H1 (cell line): ENCODE data around the gene GPC6. TPM values are rescaled to one million over a fixed set of nuclear protein-coding genes. Genes with fewer than 3 reads are reported as not detected.

Experiments used
- CTCF ChIA-PET: fragments of 300-600 bp; sonication (Branson Sonifier 250); formaldehyde crosslinking; loops from one replicate; lab custom pipeline; 2021; ENCODE audit not compliant: partially characterized antibody; lab: Charles Lee
- POLR2A ChIA-PET: fragments of 300-600 bp; sonication (Branson Sonifier 250); formaldehyde crosslinking; loops from one replicate; lab custom pipeline; 2021; ENCODE audit warnings: inconsistent platforms; ENCODE audit not compliant: partially characterized antibody; lab: Charles Lee
- DNase-seq, 2 experiments: peaks; one replicate each; pipeline versions ENCODE4 v3.0.0 to v3.0.0-alpha.2; 2010 to 2022; ENCODE audit warnings: low spot score in 2 of 2, low read depth in 1 of 2, mixed read lengths in 1 of 2
- FAIRE-seq: peaks from 2 replicates; lab custom pipeline; 2011; peaks lifted over from hg19 to GRCh38; lab: Jason Lieb, UNC
- H2AFZ ChIP-seq: 2 replicates; pipeline ENCODE4 v1.8.1; 2012; ENCODE audit warnings: low read length, inconsistent platforms
- H2AK5ac ChIP-seq: 2 replicates; pipeline ENCODE4 v1.6.1; 2013; ENCODE audit warnings: low read depth, low read length
- H2BK120ac ChIP-seq: replicated peaks from 2 replicates; pipeline ENCODE3; 2013; ENCODE audit warnings: low read depth, low read length, inconsistent platforms
- H2BK12ac ChIP-seq: 2 replicates; pipeline ENCODE4 v1.6.1; 2013; ENCODE audit warnings: low read depth, low read length
- H2BK15ac ChIP-seq: 2 replicates; pipeline ENCODE4 v1.6.1; 2013; ENCODE audit warnings: low read length
- H2BK20ac ChIP-seq: 2 replicates; pipeline ENCODE4 v1.6.1; 2013; ENCODE audit warnings: low read length
- H2BK5ac ChIP-seq: 2 replicates; pipeline ENCODE4 v1.6.1; 2013; ENCODE audit warnings: low read depth, low read length
- H3K14ac ChIP-seq: 2 replicates; pipeline ENCODE4 v1.6.1; 2013; ENCODE audit warnings: inconsistent platforms; ENCODE audit not compliant: insufficient read length
- H3K18ac ChIP-seq: 2 replicates; pipeline ENCODE4 v1.6.1; 2013; ENCODE audit warnings: low read length; ENCODE audit errors: extremely low read depth
- H3K23ac ChIP-seq: 2 replicates; pipeline ENCODE4 v1.6.1; 2013; ENCODE audit warnings: inconsistent platforms; ENCODE audit not compliant: insufficient read length
- H3K23me2 ChIP-seq: 2 replicates; pipeline ENCODE4 v1.6.1; 2013; ENCODE audit warnings: low read depth, low read length
- H3K27ac ChIP-seq: 2 replicates; pipeline ENCODE4 v1.6.1; 2011; ENCODE audit warnings: low read depth, low read length, inconsistent platforms
- H3K27me3 ChIP-seq, 4 experiments: replicated peaks in 1 of 4; 1 replicate in 1 of 4; 2 replicates in 3 of 4; pipeline versions ENCODE4 v1.6.1 to v1.8.1; 2011 to 2013; ENCODE audit warnings: low read length in 3 of 4, mild to moderate bottlenecking in 3 of 4, inconsistent platforms in 2 of 4, mixed read lengths in 2 of 4, moderate library complexity in 1 of 4; ENCODE audit not compliant: control insufficient read depth in 3 of 4, insufficient read depth in 3 of 4; ENCODE audit errors: extremely low read depth in 1 of 4
- H3K36me3 ChIP-seq, 4 experiments: 2 replicates each; pipeline versions ENCODE4 v1.6.1 to v1.8.1; 2011 to 2013; ENCODE audit warnings: mild to moderate bottlenecking in 4 of 4, low read length in 3 of 4, moderate library complexity in 2 of 4, control low read depth in 1 of 4, inconsistent platforms in 1 of 4; ENCODE audit not compliant: insufficient read depth in 4 of 4, control insufficient read depth in 2 of 4
- H3K4ac ChIP-seq: replicated peaks from 2 replicates; pipeline ENCODE3; 2013; ENCODE audit warnings: low read length, low read depth, mixed read lengths, inconsistent platforms; ENCODE audit not compliant: insufficient read length
- H3K4me1 ChIP-seq, 4 experiments: replicated peaks in 1 of 4; 1 replicate in 1 of 4; 2 replicates in 3 of 4; pipeline versions ENCODE4 v1.6.1 to v1.8.1; 2011 to 2013; ENCODE audit warnings: low read length in 3 of 4, inconsistent platforms in 2 of 4, mixed read lengths in 1 of 4; ENCODE audit not compliant: insufficient read depth in 4 of 4, control insufficient read depth in 3 of 4
- H3K4me2 ChIP-seq, 2 experiments: 2 replicates each; pipeline versions ENCODE4 v1.6.1 to v1.8.1; 2011 to 2013; ENCODE audit warnings: low read depth in 2 of 2, low read length in 2 of 2, control low read depth in 1 of 2, inconsistent platforms in 1 of 2, mild to moderate bottlenecking in 1 of 2; ENCODE audit not compliant: insufficient read depth in 1 of 2
- H3K4me3 ChIP-seq, 4 experiments: fragments of 200-600, 300-600 bp in 1 of 4; sonication (generic), shearing (Covaris generic), sonication (Bioruptor Twin) in 1 of 4; 2 replicates each; pipeline versions ENCODE4 v1.5.1 to v1.8.1; 2011 to 2016; ENCODE audit warnings: low read length in 4 of 4, low read depth in 3 of 4, control low read depth in 2 of 4, inconsistent platforms in 2 of 4, mild to moderate bottlenecking in 2 of 4, mixed read lengths in 1 of 4, moderate library complexity in 1 of 4; ENCODE audit not compliant: insufficient read depth in 2 of 4; ENCODE audit errors: extremely low read depth in 1 of 4
- H3K56ac ChIP-seq: replicated peaks from 2 replicates; pipeline ENCODE3; 2013; ENCODE audit warnings: low read depth, mild to moderate bottlenecking, mixed read lengths, low read length, inconsistent platforms; ENCODE audit not compliant: insufficient read length
- H3K79me1 ChIP-seq: 2 replicates; pipeline ENCODE4 v1.6.1; 2013; ENCODE audit warnings: low read depth, low read length, control low read depth
- H3K79me2 ChIP-seq, 2 experiments: 2 replicates each; pipeline versions ENCODE4 v1.6.1 to v1.8.1; 2012 to 2013; ENCODE audit warnings: low read length in 2 of 2, mild to moderate bottlenecking in 2 of 2, inconsistent platforms in 1 of 2; ENCODE audit not compliant: insufficient read depth in 2 of 2, control insufficient read depth in 1 of 2
- H3K9ac ChIP-seq, 4 experiments: replicated peaks in 1 of 4; 1 replicate in 1 of 4; 2 replicates in 3 of 4; pipeline versions ENCODE4 v1.6.1 to v1.8.1; 2011 to 2013; ENCODE audit warnings: low read depth in 3 of 4, low read length in 3 of 4, control low read depth in 2 of 4, mild to moderate bottlenecking in 2 of 4, moderate library complexity in 2 of 4, inconsistent platforms in 1 of 4; ENCODE audit errors: extremely low read depth in 1 of 4
- H3K9me3 ChIP-seq, 2 experiments: 2 replicates each; pipeline versions ENCODE4 v1.6.1 to v1.8.1; 2012 to 2013; ENCODE audit warnings: mild to moderate bottlenecking in 2 of 2, moderate library complexity in 2 of 2, control low read depth in 1 of 2, inconsistent platforms in 1 of 2, low read depth in 1 of 2, low read length in 1 of 2, mixed read lengths in 1 of 2; ENCODE audit not compliant: insufficient read depth in 2 of 2
- H4K20me1 ChIP-seq, 2 experiments: replicated peaks in 1 of 2; 2 replicates each; pipeline versions ENCODE3 to v1.8.1; 2011 to 2013; ENCODE audit warnings: inconsistent platforms in 2 of 2, low read length in 2 of 2, mild to moderate bottlenecking in 1 of 2; ENCODE audit not compliant: insufficient read depth in 2 of 2, control insufficient read depth in 1 of 2
- H4K5ac ChIP-seq: 2 replicates; pipeline ENCODE4 v1.6.1; 2013; ENCODE audit warnings: low read length, low read depth, mixed read lengths, inconsistent platforms; ENCODE audit not compliant: insufficient read length
- H4K8ac ChIP-seq: 2 replicates; pipeline ENCODE4 v1.8.0; 2013; ENCODE audit warnings: mild to moderate bottlenecking, moderate library complexity, low read length, inconsistent platforms; ENCODE audit not compliant: insufficient read depth; ENCODE audit errors: extremely low read depth
- H4K91ac ChIP-seq: replicated peaks from 2 replicates; pipeline ENCODE3; 2013; ENCODE audit warnings: low read length, mixed read lengths, inconsistent platforms; ENCODE audit not compliant: insufficient read length
- ASH2L ChIP-seq: fragments of 200-600, 300-600 bp; sonication (generic); IDR thresholded peaks from one replicate; pipeline ENCODE4 v1.7.1; 2017; ENCODE audit warnings: low read length
- BCL11A ChIP-seq, 2 experiments: IDR thresholded peaks; one replicate each; pipeline ENCODE4 v1.6.1; 2011; ENCODE audit warnings: low read depth in 2 of 2, low read length in 2 of 2, mild to moderate bottlenecking in 2 of 2
- BRCA1 ChIP-seq: IDR thresholded peaks from 2 replicates; pipeline ENCODE4 v1.6.1; 2012; ENCODE audit warnings: low read depth, low read length, improper control_type of control experiment
- CEBPB ChIP-seq: IDR thresholded peaks from 2 replicates; pipeline ENCODE4 v1.6.1; 2012; ENCODE audit warnings: low read depth, low read length
- FOSL1 ChIP-seq: IDR thresholded peaks from 2 replicates; pipeline ENCODE4 v1.6.1; 2011; ENCODE audit warnings: mild to moderate bottlenecking, low read depth, low read length, moderate library complexity; ENCODE audit not compliant: insufficient read depth
- HDAC2 ChIP-seq, 2 experiments: fragments of 300-600 bp in 1 of 2; sonication (generic) in 1 of 2; IDR thresholded peaks; 2 replicates each; pipeline ENCODE4 v1.6.1; 2011 to 2012; ENCODE audit warnings: low read depth in 2 of 2, low read length in 2 of 2, mild to moderate bottlenecking in 2 of 2, moderate library complexity in 2 of 2, borderline replicate concordance in 1 of 2, inconsistent platforms in 1 of 2
- SAP30 ChIP-seq: fragments of 300-600 bp; sonication (generic); IDR thresholded peaks from 2 replicates; pipeline ENCODE4 v1.7.1; 2012; ENCODE audit warnings: low read length, moderate library complexity, mild to moderate bottlenecking, inconsistent platforms; ENCODE audit not compliant: insufficient read depth, insufficient replicate concordance
- TBP ChIP-seq: IDR thresholded peaks from 2 replicates; pipeline ENCODE4 v1.6.1; 2011; ENCODE audit warnings: low read depth, low read length, improper control_type of control experiment
- WGBS, 2 experiments: shearing (Covaris generic) in 1 of 2; methylation state at CpG; one replicate each; pipeline versions ENCODE4 v1.1.6 to v1.1.7; 2013 to 2015; ENCODE audit warnings: low lambda C conversion rate in 2 of 2, mixed read lengths in 2 of 2, inconsistent platforms in 1 of 2, low coverage in 1 of 2, missing lambda C conversion rate in 1 of 2; ENCODE audit not compliant: insufficient replicate concordance in 2 of 2, insufficient coverage in 1 of 2, insufficient read length in 1 of 2; ENCODE audit errors: extremely low coverage in 1 of 2, missing lambda C conversion rate in 1 of 2; 5-methylcytosine and 5-hydroxymethylcytosine counted together
- polyA plus RNA-seq, 7 experiments: library from polyadenylated mRNA; depleted of rRNA in 3 of 7; stranded (reverse) in 5 of 7; unstranded in 2 of 7; fragments of >200 nt in 5 of 7; fragments of 200-250 nt in 2 of 7; gene quantifications; 1 replicate in 5 of 7; 2 replicates in 1 of 7; 4 replicates in 1 of 7; pipeline versions ENCODE4 v1.2.1 to v1.2.3, GENCODE V29; 2011 to 2013; ENCODE audit warnings: missing spikeins in 2 of 7, mixed read lengths in 2 of 7
- total RNA-seq: library from RNA; stranded (reverse); fragmentation: NEBNext Ultra II Directional; extraction: Animal tissue kit (Norgen Biotek cat#: 25700); gene quantifications from 2 replicates; pipeline ENCODE4 v1.2.1, GENCODE V29; 2021

GPC6 gene
- total and polyA plus RNA-seq, 2 of the 8 experiments (the other 6 are each of a cell fraction or from before 2014, with no cell fraction given) = 5.4 to 12.0 TPM

GRCh38 chr13:93851236-93851635 lies 624.6 kb downstream of the GPC6 start:
- DNase-seq = no peak
- Histone ChIP-seq H3K4me3 (no peak overlapping the region), H3K4me2 (no peak overlapping the region), H3K9ac (no peak overlapping the region), H3K4me1 (peaks cover 0 to 3% (median 0%) of the 10 kb centered on the region in 4 experiments; a peak in 1 of 7 replicates), H3K14ac (no peak overlapping the region), H3K79me2 (no peaks in the 10 kb centered on the region), H2BK120ac (no peak overlapping the region), H4K20me1 (no peaks in the 10 kb centered on the region), H3K9me3 (no peaks in the 10 kb centered on the region), H3K23me2 (no peaks in the 10 kb centered on the region), H2AK5ac (no peak overlapping the region), H2BK12ac (no peak overlapping the region), H3K36me3 (no peaks in the 10 kb centered on the region), H3K27me3 (no peaks in the 10 kb centered on the region), H2BK5ac (no peak overlapping the region), H3K27ac (no peak overlapping the region), H4K91ac (no peak overlapping the region), H4K8ac (no peak overlapping the region)
- 87% methylated on average over 2 of the region's 2 CpGs; no CpG with 5 or more reads in 1 of the 2 experiments for WGBS, 2 experiments
- CTCF ChIA-PET = no interaction called here
- TF ChIP-seq CEBPB (no peak), HDAC2 (IDR thresholded peaks at IDR 0.05; ENCODE audit: borderline replicate concordance in 1 of 2, low read depth in 2 of 2, low read length in 2 of 2) (no peak), SAP30 (no peak), BRCA1 (no peak), ASH2L (no peak), BCL11A (IDR thresholded peaks at IDR 0.05; ENCODE audit: low read depth in 2 of 2, low read length in 2 of 2) (no peak), FOSL1 (no peak), TBP (no peak)
- TF ChIP-seq, all 59 proteins: peak for 0
- Histone ChIP-seq H3K18ac (no peak overlapping the region), H2AFZ (no peak overlapping the region), H3K23ac (no peak overlapping the region), H2BK15ac (no peak overlapping the region), H2BK20ac (no peak overlapping the region), H4K5ac (no peak overlapping the region), H3K4ac (no peak overlapping the region), H3K79me1 (no peaks in the 10 kb centered on the region), H3K56ac (no peak overlapping the region)
- no peak for FAIRE-seq
- POLR2A ChIA-PET = no interaction called here
